ENCODE results near the gene CABLES1.
A peak's percentile ranks its signal among the peaks of the same experiment; 100 is the strongest.
"Not testable (repeated sequence)": the region's sequence is repeated elsewhere in the genome, so short reads cannot be mapped to it uniquely, and the experiment has no call there.

The CABLES1 gene

DNA sequence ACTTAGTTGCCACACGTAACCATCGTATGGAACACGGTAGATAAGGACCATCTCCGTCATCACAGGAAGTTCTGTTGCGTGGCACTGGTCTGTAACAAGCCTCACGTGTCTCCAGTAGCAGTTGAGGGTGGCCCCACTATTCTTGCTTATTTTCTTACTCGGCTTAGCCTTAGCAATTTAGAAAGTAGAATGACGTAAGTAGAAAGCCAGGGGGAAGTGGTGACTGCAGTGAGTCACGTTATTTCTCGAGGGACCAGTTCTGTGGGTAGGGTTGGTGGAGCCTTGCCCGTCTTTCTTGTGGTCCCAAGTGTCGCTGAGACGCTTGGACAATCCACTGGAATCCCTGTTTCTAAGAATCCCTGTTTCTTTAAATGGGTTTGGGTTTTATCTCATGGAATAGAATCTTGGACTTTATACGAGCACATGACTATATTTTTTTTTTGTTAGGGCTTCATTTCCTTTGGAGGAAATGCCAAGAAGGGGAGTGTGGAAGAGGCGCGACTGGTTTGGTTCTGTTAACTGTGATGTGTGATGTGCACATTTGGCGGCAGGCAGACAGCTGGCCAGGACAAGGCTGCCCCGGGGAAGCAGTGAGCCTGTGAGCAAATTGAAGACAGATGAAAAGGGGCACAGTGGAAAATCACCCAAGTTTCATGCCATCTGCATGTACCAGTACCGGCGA lies 96.2 kb downstream of the CABLES1 start:
- no peak overlapping the region for H3K4me3 Mint-ChIP-seq
- DNase-seq = peak; percentile 86
- H3K27ac Mint-ChIP-seq = peak overlapping the region; percentile 95
- H3K36me3 Mint-ChIP-seq = peaks cover 17% of the 10 kb centered on the region
- H3K27me3 Mint-ChIP-seq = no peaks in the 10 kb centered on the region
- H3K9me3 Mint-ChIP-seq = peaks cover 16% of the 10 kb centered on the region
- CTCF ChIA-PET = interaction anchor here (0.8 kb wide), 1 partner anchor 127 kb away, joined by 3 read pairs; no protein-coding TSS in a partner anchor
- H3K4me1 Mint-ChIP-seq = peaks cover 75% of the 10 kb centered on the region

DNA sequence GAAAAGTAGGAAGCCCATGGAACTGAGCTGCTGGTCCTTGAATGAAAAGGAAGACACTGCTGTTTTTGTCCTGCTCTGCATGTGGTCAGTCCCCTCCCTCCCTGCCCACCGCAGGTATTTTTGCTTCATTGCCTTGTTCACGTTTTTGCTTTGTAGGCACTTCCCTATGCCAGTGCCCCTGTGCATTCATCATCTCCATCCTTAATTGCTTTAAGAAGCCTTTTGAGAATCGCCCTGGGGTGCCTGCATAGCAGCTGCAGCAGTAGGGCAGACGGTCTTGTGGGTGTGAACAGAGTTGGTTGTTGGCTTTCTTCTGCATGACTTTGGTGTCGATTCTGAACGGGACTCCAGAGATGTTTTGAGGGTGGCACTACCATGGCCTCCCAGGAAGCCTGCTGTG lies 97.0 kb downstream of the CABLES1 start:
- Mint-ChIP-seq H3K27ac (peak overlapping the region; percentile 77), H3K36me3 (peaks cover 15% of the 10 kb centered on the region), H3K4me1 (peaks cover 78% of the 10 kb centered on the region), H3K27me3 (no peaks in the 10 kb centered on the region), H3K4me3 (no peak overlapping the region), H3K9me3 (peaks cover 16% of the 10 kb centered on the region)
- CTCF ChIA-PET = interaction anchor here (0.8 kb wide), 1 partner anchor 126 kb away, joined by 3 read pairs; no protein-coding TSS in a partner anchor
- DNase-seq = no peak

DNA sequence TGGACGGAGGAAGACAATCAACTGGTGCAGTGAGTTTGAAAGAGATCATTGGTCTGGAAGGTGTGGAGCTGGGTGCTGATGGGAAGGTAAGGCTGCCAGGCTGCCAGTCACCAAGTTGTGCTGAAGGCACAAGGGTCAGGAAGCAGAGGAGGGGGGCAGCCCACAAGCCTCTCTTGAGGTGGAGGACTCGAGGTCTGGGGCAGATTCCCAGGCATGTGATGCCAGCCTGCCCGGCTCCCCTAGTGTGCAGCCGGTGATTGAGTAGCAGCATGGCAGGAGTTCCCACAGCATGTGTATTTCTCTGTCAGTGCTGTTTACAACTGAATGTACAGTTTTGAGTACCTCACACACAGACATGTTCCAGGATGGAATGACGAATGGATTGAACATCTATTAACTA lies 99.3 kb downstream of the CABLES1 start:
- no peak for DNase-seq
- H3K9me3 Mint-ChIP-seq = peaks cover 15% of the 10 kb centered on the region
- peaks cover 11% of the 10 kb centered on the region for H3K36me3 Mint-ChIP-seq
- CTCF ChIA-PET = no interaction called here
- H3K27me3 Mint-ChIP-seq = no peaks in the 10 kb centered on the region
- no peak overlapping the region for H3K4me3 Mint-ChIP-seq
- H3K27ac Mint-ChIP-seq = no peak overlapping the region
- peaks cover 76% of the 10 kb centered on the region for H3K4me1 Mint-ChIP-seq

DNA sequence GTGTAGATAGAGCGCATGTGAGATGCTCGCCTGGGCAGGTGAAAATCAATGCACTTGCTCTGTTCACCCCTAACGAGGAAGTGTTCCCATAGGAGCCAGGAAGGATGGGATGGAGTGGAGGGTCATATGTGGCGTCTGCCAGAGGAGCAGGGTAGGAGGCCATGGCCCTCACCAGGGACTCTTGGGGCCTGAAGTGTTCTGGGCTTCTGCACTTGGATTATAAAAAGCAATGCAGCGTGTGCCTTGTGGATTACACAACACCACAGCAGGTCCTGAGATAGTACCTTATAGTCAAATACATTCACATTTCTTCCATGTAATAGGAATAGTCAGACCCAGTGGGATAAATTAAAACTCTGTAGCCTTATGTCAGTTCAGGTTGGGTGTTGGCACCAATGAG lies 100.1 kb downstream of the CABLES1 start:
- Mint-ChIP-seq H3K9me3 (peaks cover 12% of the 10 kb centered on the region), H3K27me3 (no peaks in the 10 kb centered on the region), H3K27ac (peak overlapping the region; percentile 21), H3K4me1 (peaks cover 74% of the 10 kb centered on the region), H3K36me3 (peaks cover 11% of the 10 kb centered on the region), H3K4me3 (no peak overlapping the region)
- CTCF ChIA-PET = no interaction called here
- no peak for DNase-seq

DNA sequence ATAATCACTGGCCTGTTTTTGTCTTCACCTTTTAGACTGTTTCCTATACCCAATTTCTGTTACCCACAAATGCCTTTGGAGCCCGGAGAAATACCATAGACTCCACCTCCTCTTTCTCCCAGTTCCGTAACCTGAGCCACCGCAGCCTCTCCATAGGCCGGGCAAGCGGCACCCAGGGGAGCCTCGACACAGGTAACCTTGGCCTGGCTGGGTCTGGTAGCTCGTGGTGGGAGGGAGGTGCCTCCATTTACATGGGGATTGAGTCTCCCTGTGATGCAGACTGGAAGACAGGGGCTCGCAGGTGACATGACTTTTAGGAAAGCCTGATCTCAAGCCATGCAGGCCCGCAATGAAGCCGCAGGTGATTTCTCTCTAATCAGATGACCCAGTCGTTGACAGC lies 100.6 kb downstream of the CABLES1 start:
- Mint-ChIP-seq H3K4me1 (peaks cover 71% of the 10 kb centered on the region), H3K27ac (peak overlapping the region; percentile 21), H3K36me3 (peaks cover 8% of the 10 kb centered on the region), H3K4me3 (no peak overlapping the region), H3K9me3 (peaks cover 10% of the 10 kb centered on the region), H3K27me3 (no peaks in the 10 kb centered on the region)
- no peak for DNase-seq
- CTCF ChIA-PET = no interaction called here

DNA sequence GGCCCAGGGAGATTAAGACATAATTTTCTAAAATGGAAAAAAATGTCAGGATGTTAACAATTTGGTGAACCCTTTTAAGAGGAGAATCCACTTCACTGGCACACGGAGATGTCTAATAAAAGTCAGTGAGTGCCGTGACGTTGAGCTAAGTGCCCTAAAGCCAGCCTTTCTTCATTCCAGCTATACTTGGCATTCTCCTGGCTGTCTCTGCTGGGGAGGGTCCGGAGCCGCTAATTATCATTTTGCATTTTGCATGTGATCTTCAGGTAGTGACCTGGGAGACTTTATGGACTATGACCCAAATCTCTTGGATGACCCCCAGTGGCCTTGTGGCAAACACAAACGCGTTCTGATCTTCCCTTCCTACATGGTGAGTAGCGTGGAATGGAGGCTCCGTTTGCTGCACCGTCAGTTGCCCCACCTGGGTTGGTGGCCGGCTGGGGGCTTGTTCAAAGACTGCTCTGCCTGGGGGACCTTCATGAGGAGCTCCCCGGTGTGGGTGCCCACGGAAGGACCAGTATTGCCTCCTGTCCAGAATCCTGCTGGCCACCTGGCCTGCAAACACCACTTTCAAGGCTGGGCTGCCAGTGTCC lies 101.7 kb downstream of the CABLES1 start:
- Mint-ChIP-seq H3K27ac (no peak overlapping the region), H3K4me1 (peaks cover 68% of the 10 kb centered on the region), H3K36me3 (peaks cover 2% of the 10 kb centered on the region), H3K27me3 (no peaks in the 10 kb centered on the region), H3K4me3 (no peak overlapping the region), H3K9me3 (peaks cover 4% of the 10 kb centered on the region)
- DNase-seq = no peak
- CTCF ChIA-PET = interaction anchor here (0.6 to 1.8 kb wide), 4 partner anchors 22 to 121 kb away, joined by 3 to 7 read pairs (median 5); no protein-coding TSS in a partner anchor

DNA sequence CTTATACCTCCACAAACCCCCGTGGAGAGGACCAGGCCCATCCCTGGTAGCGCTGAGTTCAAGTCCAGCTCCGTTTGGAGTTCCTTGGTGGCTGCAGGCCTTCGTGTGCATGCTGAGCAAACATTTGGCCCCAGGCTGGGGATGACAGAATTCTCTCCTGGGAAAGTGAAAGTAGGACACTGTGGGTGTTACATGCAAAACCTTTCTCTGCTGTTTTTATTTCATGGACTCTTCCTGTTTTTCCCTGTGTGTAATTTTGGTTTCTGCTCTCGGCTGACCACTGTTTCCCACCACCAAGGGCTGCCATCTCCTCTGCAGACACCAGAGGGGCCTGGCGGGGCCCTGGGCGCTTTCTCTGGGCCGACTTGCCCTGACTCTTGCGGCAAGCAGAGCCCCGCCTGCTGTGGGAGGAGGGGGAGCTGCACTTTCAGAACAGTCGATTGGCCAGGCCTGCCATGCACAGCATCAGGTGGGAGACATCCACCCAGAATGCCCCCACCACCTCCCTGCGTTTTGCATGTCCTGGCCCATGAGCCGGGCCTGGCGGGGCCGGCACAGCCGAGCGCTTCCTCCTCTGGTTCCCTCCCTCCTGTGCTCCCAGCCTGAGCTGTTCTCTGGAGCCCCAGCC lies 102.4 kb downstream of the CABLES1 start:
- Mint-ChIP-seq H3K27ac (peak overlapping the region; percentile 86), H3K9me3 (no peaks in the 10 kb centered on the region), H3K4me3 (peak overlapping the region; percentile 33), H3K4me1 (peaks cover 68% of the 10 kb centered on the region), H3K36me3 (peaks cover 2% of the 10 kb centered on the region), H3K27me3 (no peaks in the 10 kb centered on the region)
- CTCF ChIA-PET = interaction anchor here (0.6 to 1.8 kb wide), 6 partner anchors 21 to 123 kb away, joined by 3 to 7 read pairs (median 4); no protein-coding TSS in a partner anchor
- peak; percentile 70 for DNase-seq

DNA sequence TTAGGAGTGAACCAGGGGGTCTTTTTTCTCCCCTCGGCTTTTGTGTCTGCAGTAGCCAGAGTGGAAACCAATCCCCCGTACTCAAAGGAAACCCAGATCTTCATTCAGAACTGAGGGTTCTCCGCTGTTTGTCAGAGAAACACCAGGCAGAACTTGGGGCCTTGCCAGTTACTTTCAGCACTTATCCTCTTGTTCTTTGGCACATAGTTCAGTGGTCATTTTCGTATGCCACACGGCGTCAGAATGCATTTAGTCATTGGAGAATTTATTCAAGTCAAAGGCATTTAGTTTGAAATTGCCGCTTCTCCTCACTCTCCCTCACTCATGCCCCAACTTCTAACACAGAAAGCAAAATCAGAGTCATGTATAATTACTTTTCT lies 102.9 kb downstream of the CABLES1 start:
- CTCF ChIA-PET = interaction anchor here (0.7 to 1.8 kb wide), 5 partner anchors 21 to 122 kb away, joined by 3 to 7 read pairs (median 5); no protein-coding TSS in a partner anchor
- H3K4me1 Mint-ChIP-seq = peaks cover 66% of the 10 kb centered on the region
- no peaks in the 10 kb centered on the region for H3K27me3 Mint-ChIP-seq
- H3K9me3 Mint-ChIP-seq = no peaks in the 10 kb centered on the region
- H3K27ac Mint-ChIP-seq = peak overlapping the region; percentile 86
- no peak for DNase-seq
- H3K4me3 Mint-ChIP-seq = peak overlapping the region; percentile 57
- H3K36me3 Mint-ChIP-seq = no peaks in the 10 kb centered on the region

DNA sequence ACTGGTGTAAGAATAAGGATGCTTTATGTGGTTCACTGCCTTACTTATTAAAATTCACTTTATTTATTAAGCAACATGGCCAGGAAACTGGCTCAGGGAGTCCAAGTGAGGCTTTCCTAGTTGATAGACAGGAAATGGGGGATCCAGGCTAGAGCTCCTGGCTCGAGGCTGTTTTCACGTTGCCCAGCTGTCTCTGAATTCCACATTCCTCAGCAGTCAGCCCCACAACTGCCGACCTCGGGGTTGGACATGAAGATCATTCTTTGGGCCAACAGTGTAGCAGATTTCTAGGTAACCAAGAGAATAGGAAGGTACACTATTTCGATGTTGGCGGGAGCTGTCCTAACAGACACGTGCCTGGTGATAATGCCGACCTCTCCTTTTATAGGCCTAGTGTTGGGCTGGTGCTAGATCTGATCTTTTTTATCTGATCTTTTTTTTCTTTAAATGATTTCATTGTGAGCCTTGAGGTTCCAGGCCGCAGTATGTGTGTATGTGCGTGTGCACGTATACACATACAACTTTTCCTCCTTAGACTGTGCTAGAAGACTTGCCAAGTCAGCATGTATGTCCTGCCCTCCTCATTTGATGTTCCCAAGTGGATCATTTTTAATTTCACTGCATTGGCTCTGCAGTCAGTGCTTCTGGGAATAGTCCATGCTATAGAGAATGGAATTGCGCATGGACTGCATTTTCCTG lies 103.5 kb downstream of the CABLES1 start:
- no peaks in the 10 kb centered on the region for H3K9me3 Mint-ChIP-seq
- H3K36me3 Mint-ChIP-seq = no peaks in the 10 kb centered on the region
- CTCF ChIA-PET = interaction anchor here (1.4 kb wide), 2 partner anchors 120 to 122 kb away, joined by 4 to 5 read pairs; no protein-coding TSS in a partner anchor
- peak overlapping the region; percentile 57 for H3K4me3 Mint-ChIP-seq
- H3K4me1 Mint-ChIP-seq = peaks cover 64% of the 10 kb centered on the region
- DNase-seq = no peak
- no peaks in the 10 kb centered on the region for H3K27me3 Mint-ChIP-seq
- H3K27ac Mint-ChIP-seq = peak overlapping the region; percentile 86

DNA sequence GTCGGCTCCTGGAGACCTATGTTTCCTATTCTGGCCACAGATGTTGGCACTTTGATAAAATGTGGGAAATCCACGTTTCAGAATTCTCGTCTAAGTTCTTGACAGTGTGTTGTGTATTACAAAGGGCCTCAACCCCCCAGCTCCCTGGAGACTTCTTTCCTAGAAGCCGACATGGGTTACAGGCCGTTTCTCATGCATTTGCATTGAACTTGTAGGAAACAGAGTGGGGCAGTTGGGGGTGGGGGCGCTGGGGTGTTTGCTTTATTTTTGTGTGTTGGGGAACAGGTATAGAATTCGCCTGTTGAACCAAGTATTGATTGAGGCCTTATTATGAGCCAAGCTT lies 104.0 kb downstream of the CABLES1 start:
- CTCF ChIA-PET = no interaction called here
- H3K27ac Mint-ChIP-seq = no peak overlapping the region
- no peak for DNase-seq
- H3K36me3 Mint-ChIP-seq = no peaks in the 10 kb centered on the region
- H3K4me3 Mint-ChIP-seq = no peak overlapping the region
- peaks cover 60% of the 10 kb centered on the region for H3K4me1 Mint-ChIP-seq
- H3K9me3 Mint-ChIP-seq = no peaks in the 10 kb centered on the region
- H3K27me3 Mint-ChIP-seq = no peaks in the 10 kb centered on the region

DNA sequence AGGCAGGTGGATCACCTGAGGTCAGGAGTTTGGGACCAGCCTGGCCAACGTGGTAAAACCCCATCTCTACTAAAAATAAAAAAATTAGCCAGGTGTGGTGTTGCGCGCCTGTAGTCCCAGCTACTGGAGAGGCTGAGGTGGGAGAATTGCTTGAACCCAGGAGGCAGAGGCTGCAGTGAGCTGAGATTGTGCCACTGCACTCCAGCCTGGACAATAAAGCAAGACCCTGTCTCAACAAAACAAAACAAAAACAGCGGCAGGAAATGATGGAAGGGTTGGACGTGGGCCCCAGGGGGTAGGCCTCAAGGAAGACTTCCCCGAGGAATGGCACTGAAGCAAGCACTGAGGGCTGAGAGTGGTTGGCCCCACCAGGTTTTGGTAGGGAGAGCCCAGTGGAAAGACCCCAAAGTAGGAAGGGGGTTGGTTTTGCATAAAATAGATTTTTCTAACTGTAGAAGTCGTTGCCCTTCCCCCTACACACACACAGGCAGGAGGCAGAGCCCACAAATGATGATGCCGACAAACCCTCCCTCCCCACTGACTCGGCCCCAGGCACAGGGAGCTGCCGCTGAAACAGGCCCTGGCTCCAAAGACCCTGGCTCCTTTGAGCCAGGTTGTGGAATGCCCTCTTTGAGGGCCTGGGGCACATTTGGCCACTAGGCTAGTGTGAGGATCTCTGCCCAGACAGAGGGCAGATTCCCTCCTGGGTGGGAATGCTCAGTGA lies 104.8 kb downstream of the CABLES1 start:
- H3K27ac Mint-ChIP-seq = no peak overlapping the region
- CTCF ChIA-PET = no interaction called here
- no peak overlapping the region for H3K4me3 Mint-ChIP-seq

DNA sequence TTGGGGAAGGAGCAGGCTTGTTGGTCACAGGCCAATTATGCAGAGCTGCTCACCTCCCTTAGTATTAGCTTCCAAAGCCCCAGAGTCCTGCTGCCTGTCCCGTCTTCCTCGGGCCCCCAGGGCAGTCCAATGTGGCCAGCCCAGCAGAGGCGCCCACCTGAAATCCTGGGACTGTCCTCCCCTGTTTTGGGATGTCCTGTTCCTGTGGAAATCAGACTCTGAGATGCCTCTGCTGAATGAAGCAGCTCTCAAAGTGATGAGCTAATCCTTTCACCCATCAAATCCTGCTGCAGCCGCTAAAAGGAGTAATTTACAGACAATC lies 105.3 kb downstream of the CABLES1 start:
- no peaks in the 10 kb centered on the region for H3K9me3 Mint-ChIP-seq
- H3K4me3 Mint-ChIP-seq = no peak overlapping the region
- H3K4me1 Mint-ChIP-seq = peaks cover 56% of the 10 kb centered on the region
- CTCF ChIA-PET = no interaction called here
- no peak overlapping the region for H3K27ac Mint-ChIP-seq
- DNase-seq = no peak
- H3K27me3 Mint-ChIP-seq = no peaks in the 10 kb centered on the region
- H3K36me3 Mint-ChIP-seq = no peaks in the 10 kb centered on the region

More for the DNA sequence above, 104.8 kb downstream of the CABLES1 start:
- no peaks in the 10 kb centered on the region for H3K27me3 Mint-ChIP-seq
- H3K9me3 Mint-ChIP-seq = no peaks in the 10 kb centered on the region
- H3K4me1 Mint-ChIP-seq = peaks cover 57% of the 10 kb centered on the region
- no peak for DNase-seq
- no peaks in the 10 kb centered on the region for H3K36me3 Mint-ChIP-seq

DNA sequence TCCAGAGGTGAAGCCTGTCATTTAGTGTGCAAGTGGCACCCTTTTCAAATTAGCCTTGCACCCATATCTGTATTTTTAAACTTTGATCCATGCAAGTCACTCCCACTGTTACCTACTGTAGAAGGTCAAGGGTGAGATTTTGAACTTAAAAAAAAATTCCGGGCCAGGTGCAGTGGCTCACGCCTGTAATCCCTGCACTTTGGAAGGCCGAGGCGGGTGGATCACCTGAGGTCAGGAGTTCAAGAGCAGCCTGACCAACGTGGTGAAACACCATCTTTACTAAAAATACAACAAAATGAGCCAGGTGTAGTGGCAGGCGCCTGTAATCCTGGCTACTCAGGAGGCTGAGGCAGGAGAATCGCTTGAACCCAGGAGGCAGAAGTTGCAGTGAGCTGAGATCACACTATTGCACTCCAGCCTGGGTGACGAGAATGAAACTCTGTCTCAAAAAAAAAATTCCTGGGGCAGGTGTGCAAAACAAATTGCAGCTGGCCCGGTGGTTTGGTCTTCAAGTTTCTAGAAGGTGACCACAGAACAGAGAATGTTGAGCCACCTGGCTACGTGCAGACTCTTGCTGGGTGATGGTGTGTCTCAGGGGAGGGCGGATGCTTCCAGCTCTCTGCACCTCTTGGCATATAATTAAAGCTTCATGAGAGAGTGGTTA lies 106.7 kb downstream of the CABLES1 start:
- peaks cover 47% of the 10 kb centered on the region for H3K4me1 Mint-ChIP-seq
- H3K36me3 Mint-ChIP-seq, H3K27ac Mint-ChIP-seq, DNase-seq, CTCF ChIA-PET, H3K4me3 Mint-ChIP-seq, H3K9me3 Mint-ChIP-seq, H3K27me3 Mint-ChIP-seq: not testable (repeated sequence)
